IPS-18a (cell line): ENCODE measurements around the gene SEC16A.

Experiments used
- H3K27ac ChIP-seq: one replicate; pipeline ENCODE4 v1.5.1; 2013; ENCODE audit warnings: low read length
- H3K27me3 ChIP-seq: one replicate; pipeline ENCODE4 v1.6.1; 2013; ENCODE audit warnings: mild to moderate bottlenecking, low read length; ENCODE audit not compliant: control insufficient read depth, insufficient read depth
- H3K36me3 ChIP-seq: one replicate; pipeline ENCODE4 v1.6.1; 2013; ENCODE audit warnings: low read depth, low read length; ENCODE audit not compliant: control insufficient read depth
- H3K4me1 ChIP-seq: one replicate; pipeline ENCODE4 v1.6.1; 2013; ENCODE audit warnings: low read depth, low read length; ENCODE audit not compliant: control insufficient read depth
- H3K4me3 ChIP-seq: one replicate; pipeline ENCODE4 v1.5.1; 2013; ENCODE audit warnings: low read length
- H3K9ac ChIP-seq: one replicate; pipeline ENCODE4 v1.6.1; 2013; ENCODE audit warnings: mild to moderate bottlenecking, low read length, moderate library complexity
- H3K9me3 ChIP-seq: one replicate; pipeline ENCODE4 v1.6.1; 2013; ENCODE audit warnings: low read depth, low read length; ENCODE audit not compliant: control insufficient read depth

Gene SEC16A

DNA sequence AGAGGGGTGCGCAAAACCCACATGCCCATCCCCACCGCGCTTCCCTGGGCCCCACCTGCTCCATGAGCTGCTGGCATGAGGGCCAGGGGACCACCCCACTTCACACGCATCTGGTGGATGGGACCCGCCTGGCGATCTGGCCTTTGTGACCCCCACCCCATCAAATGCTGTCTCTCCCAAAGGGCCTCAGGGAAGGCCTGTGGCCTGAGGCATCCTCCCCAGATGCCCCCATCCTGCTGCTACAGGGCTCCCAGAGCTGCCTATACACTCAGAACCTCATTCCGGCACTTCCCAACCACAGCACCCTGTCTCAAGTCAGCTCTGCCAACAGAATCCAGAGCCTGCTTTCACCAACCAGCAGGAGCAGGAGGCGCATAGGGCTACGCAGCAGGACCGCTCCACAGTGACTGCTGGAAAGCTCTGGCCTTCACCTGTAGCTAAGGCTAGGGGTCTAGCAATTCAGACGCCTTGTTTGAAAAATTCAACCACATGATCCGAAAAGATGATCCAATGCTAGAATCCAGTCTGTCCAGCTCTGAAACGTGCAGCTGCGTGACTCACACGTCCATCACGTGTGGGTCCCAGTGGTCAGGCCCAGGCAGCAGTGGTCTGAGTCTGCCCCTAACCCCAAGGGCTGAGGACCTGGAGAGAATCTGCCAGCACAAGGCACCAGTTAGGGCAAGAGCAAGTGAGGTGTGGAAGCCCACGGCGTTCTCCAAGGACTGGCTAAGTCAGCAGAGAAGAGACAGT lies 81.5 kb downstream of the SEC16A start:
- Histone ChIP-seq H3K9ac (no peak overlapping the region), H3K4me3 (no peak overlapping the region), H3K36me3 (peaks cover 35% of the 10 kb centered on the region), H3K27ac (no peak overlapping the region), H3K4me1 (peaks cover 5% of the 10 kb centered on the region), H3K27me3 (no peaks in the 10 kb centered on the region), H3K9me3 (no peaks in the 10 kb centered on the region)

DNA sequence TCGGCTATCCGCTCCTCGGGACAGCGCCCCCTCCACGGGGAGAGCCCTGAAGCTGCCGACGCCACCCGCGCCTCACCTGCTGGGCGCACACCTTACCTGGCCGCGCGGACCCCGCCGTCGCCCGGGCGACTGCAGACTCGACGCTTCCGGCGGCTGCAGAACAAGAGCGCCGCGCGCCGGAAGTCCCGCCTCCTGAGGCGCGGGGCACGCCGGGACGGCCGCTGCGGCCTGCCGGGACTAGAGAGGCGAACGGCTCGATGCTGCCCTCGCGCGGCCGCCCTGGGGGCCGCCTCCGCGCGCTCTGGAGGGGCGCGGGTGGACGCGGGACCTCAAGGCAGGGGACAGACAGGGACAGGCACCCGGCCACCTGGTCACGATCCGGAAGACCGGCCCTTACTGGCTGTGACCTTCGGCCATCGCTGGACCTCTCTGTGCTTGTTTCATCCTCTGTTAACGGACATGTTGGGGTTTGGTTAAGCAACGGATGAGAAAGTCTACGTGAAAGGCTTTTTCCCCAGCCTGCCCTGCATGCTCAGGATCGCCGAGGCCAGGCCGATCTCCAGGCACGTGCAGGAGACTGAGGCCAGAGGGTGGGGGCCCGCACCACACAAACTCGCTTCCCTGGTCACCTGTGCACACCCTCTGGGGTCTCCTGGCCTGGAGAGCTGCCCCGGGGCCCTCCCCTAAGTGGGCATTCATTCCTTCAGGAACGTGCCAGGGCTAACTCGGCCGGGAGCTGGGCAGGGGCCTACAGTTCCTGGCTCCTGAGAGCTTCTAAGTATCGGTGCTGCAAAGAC lies 82.6 kb downstream of the SEC16A start, which contains the start of gene SNAPC4:
SNAPC4 (minus strand) TSS at position 133 of the 797 bp plus-strand sequence. CDS start 1,742 bp downstream, outside the sequence.
- peak within 1 kb of the TSS; percentile 78 for H3K4me3 ChIP-seq
- peak within 1 kb of the TSS; percentile 52 for H3K27ac ChIP-seq
- H3K36me3 ChIP-seq = peaks cover 37% of the 10 kb centered on the region
- H3K9ac ChIP-seq = peak within 1 kb of the TSS; percentile 86
- H3K27me3 ChIP-seq = no peaks in the 10 kb centered on the region
- peaks cover 5% of the 10 kb centered on the region for H3K4me1 ChIP-seq
- no peaks in the 10 kb centered on the region for H3K9me3 ChIP-seq

GRCh38 chr9:136399176-136400037 lies 83.4 kb downstream of the SEC16A start:
- no peaks in the 10 kb centered on the region for H3K9me3 ChIP-seq
- H3K27ac ChIP-seq = peak overlapping the region; percentile 52
- H3K4me1 ChIP-seq = peaks cover 5% of the 10 kb centered on the region
- no peaks in the 10 kb centered on the region for H3K27me3 ChIP-seq
- H3K36me3 ChIP-seq = peaks cover 40% of the 10 kb centered on the region
- peak overlapping the region; percentile 78 for H3K4me3 ChIP-seq
- H3K9ac ChIP-seq = peak overlapping the region; percentile 86

DNA sequence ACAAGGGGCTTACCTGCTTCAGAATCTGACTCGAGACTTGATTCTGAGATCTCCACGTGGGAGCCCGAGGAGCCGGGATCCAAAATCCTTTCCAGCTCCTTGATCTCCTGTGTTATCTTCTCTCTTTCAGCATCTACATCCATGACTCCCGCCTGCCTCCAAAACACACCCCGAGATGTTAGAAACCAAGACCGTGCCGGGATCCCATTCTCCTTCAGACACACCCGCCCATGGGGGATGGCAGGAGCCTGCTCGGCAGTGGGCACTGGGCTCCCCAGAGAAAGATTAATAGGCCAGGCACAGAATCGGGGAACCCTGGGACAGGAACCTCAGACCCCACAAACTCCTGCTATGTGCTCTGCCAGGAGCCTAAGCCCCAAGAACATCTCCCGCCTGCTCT lies 84.6 kb downstream of the SEC16A start:
- H3K9ac ChIP-seq = no peak overlapping the region
- H3K4me1 ChIP-seq = peaks cover 5% of the 10 kb centered on the region
- H3K4me3 ChIP-seq = no peak overlapping the region
- no peaks in the 10 kb centered on the region for H3K9me3 ChIP-seq
- H3K36me3 ChIP-seq = peaks cover 51% of the 10 kb centered on the region
- no peaks in the 10 kb centered on the region for H3K27me3 ChIP-seq
- no peak overlapping the region for H3K27ac ChIP-seq

DNA sequence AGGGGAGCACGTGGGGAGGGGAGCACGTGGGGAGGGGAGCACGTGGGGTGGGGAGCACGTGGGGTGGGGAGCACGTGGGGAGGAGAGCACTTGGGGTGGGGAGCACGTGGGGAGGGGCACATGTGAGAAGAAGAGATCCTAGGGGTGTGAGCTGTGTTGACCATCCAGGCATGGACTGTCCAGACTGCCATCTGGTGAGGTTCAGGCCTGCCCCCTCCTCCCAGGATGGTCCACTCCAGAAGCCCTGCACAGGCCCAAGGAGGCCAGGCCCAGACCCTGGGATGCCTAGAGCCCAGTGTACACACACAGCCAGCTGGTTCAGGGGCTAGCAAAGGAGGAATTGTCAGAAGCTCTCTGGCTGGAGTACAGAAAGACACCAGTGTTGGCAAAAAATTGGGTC lies 85.2 kb downstream of the SEC16A start:
- Histone ChIP-seq H3K36me3 (peaks cover 55% of the 10 kb centered on the region), H3K9me3 (no peaks in the 10 kb centered on the region), H3K9ac (no peak overlapping the region), H3K27ac (no peak overlapping the region), H3K4me3 (no peak overlapping the region), H3K27me3 (no peaks in the 10 kb centered on the region), H3K4me1 (peaks cover 5% of the 10 kb centered on the region)

- H3K9me3 ChIP-seq = no peaks in the 10 kb centered on the region
- no peak overlapping the region for H3K4me3 ChIP-seq
- no peaks in the 10 kb centered on the region for H3K27me3 ChIP-seq
- H3K4me1 ChIP-seq = peaks cover 5% of the 10 kb centered on the region
- H3K9ac ChIP-seq = no peak overlapping the region
- H3K36me3 ChIP-seq = peaks cover 61% of the 10 kb centered on the region
- H3K27ac ChIP-seq = no peak overlapping the region
These were observed 86.7 kb downstream of the SEC16A start for GRCh38 chr9:136396219-136396515.

GRCh38 chr9:136395345-136396218 lies 87.3 kb downstream of the SEC16A start:
- Histone ChIP-seq H3K9ac (no peak overlapping the region), H3K36me3 (peaks cover 64% of the 10 kb centered on the region), H3K27me3 (no peaks in the 10 kb centered on the region), H3K4me1 (peaks cover 5% of the 10 kb centered on the region), H3K4me3 (no peak overlapping the region), H3K27ac (no peak overlapping the region), H3K9me3 (no peaks in the 10 kb centered on the region)

GRCh38 chr9:136395020-136395340 lies 87.9 kb downstream of the SEC16A start:
- H3K27me3 ChIP-seq = no peaks in the 10 kb centered on the region
- H3K4me3 ChIP-seq = no peak overlapping the region
- no peak overlapping the region for H3K27ac ChIP-seq
- H3K36me3 ChIP-seq = peaks cover 65% of the 10 kb centered on the region
- no peaks in the 10 kb centered on the region for H3K9me3 ChIP-seq
- peaks cover 5% of the 10 kb centered on the region for H3K4me1 ChIP-seq
- H3K9ac ChIP-seq = no peak overlapping the region

GRCh38 chr9:136394312-136395019 lies 88.4 kb downstream of the SEC16A start:
- no peaks in the 10 kb centered on the region for H3K27me3 ChIP-seq
- peaks cover 5% of the 10 kb centered on the region for H3K4me1 ChIP-seq
- no peak overlapping the region for H3K27ac ChIP-seq
- peaks cover 70% of the 10 kb centered on the region for H3K36me3 ChIP-seq
- no peak overlapping the region for H3K4me3 ChIP-seq
- H3K9me3 ChIP-seq = no peaks in the 10 kb centered on the region
- no peak overlapping the region for H3K9ac ChIP-seq

- no peaks in the 10 kb centered on the region for H3K9me3 ChIP-seq
- no peaks in the 10 kb centered on the region for H3K4me1 ChIP-seq
- no peak overlapping the region for H3K9ac ChIP-seq
- H3K27me3 ChIP-seq = no peaks in the 10 kb centered on the region
- peaks cover 78% of the 10 kb centered on the region for H3K36me3 ChIP-seq
- H3K4me3 ChIP-seq = no peak overlapping the region
- no peak overlapping the region for H3K27ac ChIP-seq
These were observed 89.3 kb downstream of the SEC16A start for GRCh38 chr9:136393531-136393930.
